GM12878 (cell line): ENCODE measurements around the gene SLC5A2. TPM values are rescaled to one million over a fixed set of nuclear protein-coding genes. Genes with fewer than 3 reads are reported as not detected.

Experiments used
- ATAC-seq: fragments of 200-7000 bp; cut with Tn5 transposase; 3 replicates; pipeline ENCODE4 v1.9.1; 2020; ENCODE audit warnings: mild to moderate bottlenecking, moderate library complexity
- BruUV-seq: library from RNA; stranded (reverse); fragments of 400-500 nt; replicated peaks from 2 replicates; lab custom pipeline; 2021; lab: Mats Ljungman, UMichigan
- CTCF ChIA-PET: fragments of 300-600 bp; sonication (Branson Sonifier 250); formaldehyde crosslinking; extraction: SDS; loops from one replicate; lab custom pipeline; 2021; ENCODE audit warnings: inconsistent platforms; lab: Yijun Ruan, JAX
- POLR2A ChIA-PET: fragments of 350-600 bp; formaldehyde crosslinking; extraction: SDS; loops from one replicate; lab custom pipeline; 2021; ENCODE audit warnings: inconsistent platforms; lab: Charles Lee
- RAD21 ChIA-PET: fragments of 300-600 bp; sonication (Branson Sonifier 250); formaldehyde crosslinking; loops from one replicate; lab custom pipeline; 2023; ENCODE audit warnings: antibody characterized with exemption; ENCODE audit not compliant: unreplicated experiment; lab: Charles Lee
- SMC1A ChIA-PET: fragments of 300-600 bp; sonication (Branson Sonifier 250); formaldehyde crosslinking; loops from one replicate; lab custom pipeline; 2023; ENCODE audit not compliant: unreplicated experiment, uncharacterized antibody; lab: Charles Lee
- DNase-seq: peaks from one replicate; pipeline ENCODE4 v3.0.0-alpha.2; 2011; ENCODE audit warnings: low read depth, low spot score
- FAIRE-seq: peaks from 3 replicates; lab custom pipeline; 2011; peaks lifted over from hg19 to GRCh38; lab: Jason Lieb, UNC
- H2AFZ ChIP-seq: 2 replicates; pipeline ENCODE4 v1.6.0; 2011; ENCODE audit warnings: low read depth, low read length, control low read depth; ENCODE audit not compliant: control insufficient read depth
- H3K27ac ChIP-seq: 2 replicates; pipeline ENCODE4 v1.5.1; 2011; ENCODE audit warnings: control low read depth; ENCODE audit not compliant: control insufficient read depth, insufficient read depth
- H3K27me3 ChIP-seq, 2 experiments: replicated peaks in 1 of 2; 2 replicates each; pipeline versions ENCODE4 v1.6.0 to v1.6.1; 2011; ENCODE audit warnings: low read length in 1 of 2; ENCODE audit not compliant: control insufficient read depth in 2 of 2, insufficient read depth in 2 of 2
- H3K36me3 ChIP-seq, 2 experiments: 2 replicates each; pipeline ENCODE4 v1.5.1; 2011; ENCODE audit warnings: low read length in 1 of 2; ENCODE audit not compliant: control insufficient read depth in 2 of 2, insufficient read depth in 2 of 2
- H3K4me1 ChIP-seq: 2 replicates; pipeline ENCODE4 v1.6.1; 2011; ENCODE audit warnings: mild to moderate bottlenecking, low read length, moderate library complexity, mixed read lengths; ENCODE audit not compliant: control insufficient read depth, insufficient read depth
- H3K4me2 ChIP-seq: 2 replicates; pipeline ENCODE4 v1.6.0; 2011; ENCODE audit warnings: control low read depth; ENCODE audit not compliant: control insufficient read depth, insufficient read depth
- H3K4me3 ChIP-seq: fragments of 200-600 bp; sonication (generic); 2 replicates; pipeline ENCODE4 v1.5.1; 2016
- H3K79me2 ChIP-seq: 2 replicates; pipeline ENCODE4 v1.6.0; 2011; ENCODE audit warnings: low read length; ENCODE audit not compliant: control insufficient read depth, insufficient read depth
- H3K9ac ChIP-seq: 2 replicates; pipeline ENCODE4 v1.8.0; 2011; ENCODE audit warnings: low read length, control low read depth, mixed read lengths; ENCODE audit not compliant: control insufficient read depth, insufficient read depth
- H3K9me3 ChIP-seq: replicated peaks from 3 replicates; pipeline ENCODE4 v1.5.1; 2011; ENCODE audit warnings: mild to moderate bottlenecking, low read length; ENCODE audit not compliant: control insufficient read depth, insufficient read depth
- H4K20me1 ChIP-seq: 2 replicates; pipeline ENCODE4 v1.6.0; 2011; ENCODE audit not compliant: control insufficient read depth, insufficient read depth
- CBFB ChIP-seq: IDR thresholded peaks from 2 replicates; pipeline ENCODE4 v1.6.1; 2016; ENCODE audit warnings: antibody characterized with exemption, low read depth
- CBX5 ChIP-seq: sonication (generic); IDR thresholded peaks from 2 replicates; pipeline ENCODE4 v1.6.1; 2016; ENCODE audit warnings: low read depth, moderate library complexity, mild to moderate bottlenecking, inconsistent platforms
- ETV6 ChIP-seq, 2 experiments: fragments of 450-650 bp in 1 of 2; IDR thresholded peaks in 1 of 2; conservative IDR thresholded peaks in 1 of 2; 2 replicates each; pipeline ENCODE4 v1.6.1; 2014; ENCODE audit warnings: antibody characterized with exemption in 1 of 2, borderline replicate concordance in 1 of 2, low read depth in 1 of 2, mild to moderate bottlenecking in 1 of 2, moderate library complexity in 1 of 2
- HDGF ChIP-seq: fragments of 450-650 bp; IDR thresholded peaks from 2 replicates; pipeline ENCODE4 v1.6.1; 2016; ENCODE audit warnings: antibody characterized with exemption
- MTA3 ChIP-seq: IDR thresholded peaks from 2 replicates; pipeline ENCODE4 v1.6.1; 2012; ENCODE audit warnings: low read length, inconsistent platforms, borderline replicate concordance
- NFXL1 ChIP-seq: fragments of 450-650 bp; IDR thresholded peaks from 2 replicates; pipeline ENCODE4 v1.6.1; 2017; ENCODE audit warnings: antibody characterized with exemption, mild to moderate bottlenecking, borderline replicate concordance
- NFYB ChIP-seq: IDR thresholded peaks from 2 replicates; pipeline ENCODE4 v1.6.1; 2011; ENCODE audit warnings: low read depth, mild to moderate bottlenecking, low read length, improper control_type of control experiment, moderate library complexity; ENCODE audit not compliant: insufficient read depth
- NR2C1 ChIP-seq: fragments of 450-650 bp; IDR thresholded peaks from 2 replicates; pipeline ENCODE4 v1.6.1; 2017; ENCODE audit warnings: antibody characterized with exemption, mild to moderate bottlenecking, moderate library complexity
- POLR2AphosphoS2 ChIP-seq: IDR thresholded peaks from 2 replicates; pipeline ENCODE4 v1.6.1; 2011; ENCODE audit warnings: low read depth, mild to moderate bottlenecking, low read length, improper control_type of control experiment, moderate library complexity
- PRDM15 ChIP-seq: fragments of 450-650 bp; formaldehyde crosslinking; IDR thresholded peaks from 2 replicates; pipeline ENCODE4 v1.4.0; 2020; ENCODE audit warnings: mild to moderate bottlenecking, moderate library complexity
- RAD51 ChIP-seq: fragments of 450-650 bp; IDR thresholded peaks from 2 replicates; pipeline ENCODE4 v1.6.1; 2016; ENCODE audit warnings: moderate library complexity, mild to moderate bottlenecking, inconsistent platforms
- SP1 ChIP-seq: IDR thresholded peaks from one replicate; pipeline ENCODE4 v1.6.1; 2011; ENCODE audit warnings: low read depth, low read length
- SREBF1 ChIP-seq: IDR thresholded peaks from 2 replicates; pipeline ENCODE4 v1.6.1; 2012; ENCODE audit warnings: mild to moderate bottlenecking, low read length
- SUZ12 ChIP-seq: fragments of 200-600 bp; sonication (generic); IDR thresholded peaks from one replicate; pipeline ENCODE4 v1.6.1; 2018; ENCODE audit warnings: antibody characterized with exemption, mild to moderate bottlenecking; ENCODE audit not compliant: unreplicated experiment
- ZNF24 ChIP-seq: fragments of 450-650 bp; IDR thresholded peaks from 2 replicates; pipeline ENCODE4 v1.6.1; 2017; ENCODE audit warnings: antibody characterized with exemption, mild to moderate bottlenecking
- WGBS: methylation state at CpG from one replicate; pipeline ENCODE4 v1.1.6; 2016; ENCODE audit warnings: low lambda C conversion rate; ENCODE audit not compliant: insufficient replicate concordance, insufficient coverage; ENCODE audit errors: missing lambda C conversion rate; 5-methylcytosine and 5-hydroxymethylcytosine counted together
- in situ Hi-C: fragments of 300-500 bp; cut with MboI; formaldehyde crosslinking; loops from 9 replicates; pipeline ENCODE4 v1.14.3; 2018; ENCODE audit warnings: mixed read lengths
- intact Hi-C: fragments of 100-400 bp; cut with micrococcal nuclease; formaldehyde crosslinking; loops from one replicate; pipeline ENCODE4 v1.14.2; 2022; ENCODE audit not compliant: unreplicated experiment
- polyA plus RNA-seq, 11 experiments: library from polyadenylated mRNA; depleted of rRNA in 4 of 11; unstranded in 6 of 11; stranded (reverse) in 5 of 11; fragments of >200 nt; fragmentation: Nextera tagmentation in 4 of 11; fragmentation: Illumina TruSeq in 1 of 11; extraction: Ambion mirVana in 4 of 11; extraction: Trizol in 1 of 11; gene quantifications; 1 replicate in 1 of 11; 2 replicates in 10 of 11; pipeline versions ENCODE4 v1.2.1 to v1.2.3, GENCODE V29; 2011 to 2016; ENCODE audit warnings: inconsistent platforms in 2 of 11, missing spikeins in 2 of 11, low read depth in 1 of 11
- total RNA-seq, 4 experiments: library from RNA; depleted of rRNA in 3 of 4; stranded (reverse); fragments of >200 nt in 3 of 4; fragmentation: Illumina TruSeq in 1 of 4; extraction: Trizol in 1 of 4; gene quantifications; 2 replicates each; pipeline versions ENCODE4 v1.2.1 to v1.2.3, GENCODE V29; 2013 to 2021

SLC5A2 gene
- total and polyA plus RNA-seq, 10 of the 15 experiments (the other 5 are each of a cell fraction or from before 2014, with no cell fraction given): 3.6 to 4.8 (median 4.4) TPM; not detected in 6

DNA sequence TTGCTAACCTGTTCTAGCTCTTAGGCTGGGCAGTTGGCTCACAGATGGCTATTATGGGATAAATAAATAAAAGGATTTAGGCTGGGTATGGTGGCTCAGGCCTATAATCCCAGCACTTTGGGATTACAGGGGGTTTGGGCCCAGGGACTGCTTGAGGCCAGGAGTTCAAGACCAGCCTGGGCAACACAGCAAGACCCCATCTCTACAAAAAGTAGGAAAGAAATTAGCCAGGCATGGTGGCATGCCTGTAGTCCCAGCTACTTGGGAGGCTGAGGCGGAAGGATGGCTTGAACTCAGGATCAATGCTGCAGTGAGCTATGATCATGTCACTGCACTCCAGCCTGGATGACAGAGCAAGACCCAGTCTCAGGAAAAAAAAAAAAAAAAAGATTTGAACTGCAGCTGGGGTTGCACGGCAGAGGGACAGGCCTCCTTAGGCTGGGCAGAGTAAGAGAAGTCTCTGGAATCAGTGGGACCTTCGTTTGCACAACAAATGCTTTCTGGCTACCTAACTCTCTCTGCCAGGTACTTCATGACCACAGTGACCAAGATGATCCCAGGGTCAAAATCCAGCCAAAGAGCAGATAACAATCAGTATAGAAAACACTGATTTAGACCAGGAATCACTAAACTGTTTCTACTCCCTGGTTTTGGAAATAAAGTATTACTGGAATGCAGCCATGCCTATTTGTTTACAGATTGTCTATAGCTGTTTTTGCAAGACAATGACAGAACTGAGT, 18.5 kb downstream of the SLC5A2 start:
- H3K4me1 ChIP-seq: peaks cover 8% of the 10 kb centered on the region
- ATAC-seq: no peak
- no TSS peak for BruUV-seq
- H3K79me2 ChIP-seq: no peaks in the 10 kb centered on the region
- H3K4me2 ChIP-seq: no peak overlapping the region
- H3K27me3 ChIP-seq: no peaks in the 10 kb centered on the region
- intact Hi-C loops: loop anchor here (10.0 kb wide), 1 partner anchor 63 kb away; no protein-coding TSS in a partner anchor
- ChIA-PET CTCF (interaction anchor here (1.2 to 1.6 kb wide), 3 partner anchors 40 to 359 kb away, joined by 3 to 4 read pairs (median 4); a partner anchor contains a TSS), POLR2A (interaction anchor here (0.6 to 1.0 kb wide), 2 partner anchors 12 to 41 kb away, joined by 3 to 4 read pairs; no protein-coding TSS in a partner anchor), RAD21 (no interaction called here)
- H3K4me3 ChIP-seq: no peak overlapping the region
- FAIRE-seq: no peak
- no peak for DNase-seq
- H4K20me1 ChIP-seq: no peaks in the 10 kb centered on the region
- WGBS: 67% methylated on average over 3 of the region's 3 CpGs
- no peaks in the 10 kb centered on the region; a peak in 1 of 4 replicates for H3K36me3 ChIP-seq
- in situ Hi-C loops: no loop called here
- TF ChIP-seq POLR2AphosphoS2: no peak
- TF ChIP-seq NFXL1: no peak
- TF ChIP-seq NR2C1: no peak
- TF ChIP-seq NFYB: no peak
- no peak for TF ChIP-seq ZNF24
- no peak for TF ChIP-seq MTA3
- no peak for TF ChIP-seq CBX5
- TF ChIP-seq PRDM15 (CRISPR knock-in tag): no peak
- TF ChIP-seq CBFB: no peak
- TF ChIP-seq RAD51: no peak
- no peak for TF ChIP-seq SUZ12
- no peak for TF ChIP-seq HDGF
- no peak for TF ChIP-seq ETV6 (conservative IDR thresholded peaks at IDR 0.05 in 1 of 2, IDR thresholded peaks at IDR 0.05 in 1 of 2; ENCODE audit: borderline replicate concordance in 1 of 2, low read depth in 1 of 2)
- TF ChIP-seq SP1: no peak
- no peak for TF ChIP-seq SREBF1
- TF ChIP-seq, all 136 proteins: peak for 0
- H2AFZ ChIP-seq: no peak overlapping the region
- H3K27ac ChIP-seq: no peak overlapping the region
- H3K9me3 ChIP-seq: no peaks in the 10 kb centered on the region
- SMC1A ChIA-PET: no interaction called here
- H3K9ac ChIP-seq: no peak overlapping the region
